Activated naive CD4-positive, alpha-beta T cell treated with anti-CD3 and anti-CD28 coated beads for 36 hours (primary cell): ENCODE results near the gene BCL11B. TPM values are rescaled to one million over a fixed set of nuclear protein-coding genes. Genes with fewer than 3 reads are reported as not detected.

Source experiments
- CTCF ChIA-PET: fragments of 350-600 bp; sonication (Branson Sonifier 250); formaldehyde crosslinking; loops from one replicate; lab custom pipeline; 2021; ENCODE audit warnings: antibody characterized with exemption; lab: Charles Lee
- DNase-seq: peaks from one replicate; pipeline ENCODE4 v3.0.0-alpha.2; 2020
- H3K27ac Mint-ChIP-seq: one replicate; pipeline ENCODE4 v1.8.0; 2021; ENCODE audit warnings: mild to moderate bottlenecking, mixed read lengths
- H3K27me3 Mint-ChIP-seq: one replicate; pipeline ENCODE4 v1.8.0; 2021; ENCODE audit warnings: low read depth, mixed read lengths
- H3K36me3 Mint-ChIP-seq: one replicate; pipeline ENCODE4 v1.8.0; 2021; ENCODE audit warnings: low read depth, mixed read lengths
- H3K4me1 Mint-ChIP-seq: one replicate; pipeline ENCODE4 v1.8.0; 2021; ENCODE audit warnings: low read depth, mixed read lengths
- H3K4me3 Mint-ChIP-seq: one replicate; pipeline ENCODE4 v1.8.0; 2021; ENCODE audit warnings: mild to moderate bottlenecking, moderate library complexity, mixed read lengths
- H3K9me3 Mint-ChIP-seq: one replicate; pipeline ENCODE4 v1.8.0; 2021; ENCODE audit warnings: mixed read lengths
- intact Hi-C: fragments of 100-400 bp; cut with micrococcal nuclease; formaldehyde crosslinking; loops from one replicate; pipeline ENCODE4 v1.15.1; 2023
- total RNA-seq, 2 experiments: library from RNA; stranded (reverse); gene quantifications; one replicate each; pipeline ENCODE4 v1.2.3, GENCODE V29; 2021

Gene BCL11B
- total RNA-seq, 2 experiments from 2014 or later, result 71.7 to 71.9 TPM

DNA sequence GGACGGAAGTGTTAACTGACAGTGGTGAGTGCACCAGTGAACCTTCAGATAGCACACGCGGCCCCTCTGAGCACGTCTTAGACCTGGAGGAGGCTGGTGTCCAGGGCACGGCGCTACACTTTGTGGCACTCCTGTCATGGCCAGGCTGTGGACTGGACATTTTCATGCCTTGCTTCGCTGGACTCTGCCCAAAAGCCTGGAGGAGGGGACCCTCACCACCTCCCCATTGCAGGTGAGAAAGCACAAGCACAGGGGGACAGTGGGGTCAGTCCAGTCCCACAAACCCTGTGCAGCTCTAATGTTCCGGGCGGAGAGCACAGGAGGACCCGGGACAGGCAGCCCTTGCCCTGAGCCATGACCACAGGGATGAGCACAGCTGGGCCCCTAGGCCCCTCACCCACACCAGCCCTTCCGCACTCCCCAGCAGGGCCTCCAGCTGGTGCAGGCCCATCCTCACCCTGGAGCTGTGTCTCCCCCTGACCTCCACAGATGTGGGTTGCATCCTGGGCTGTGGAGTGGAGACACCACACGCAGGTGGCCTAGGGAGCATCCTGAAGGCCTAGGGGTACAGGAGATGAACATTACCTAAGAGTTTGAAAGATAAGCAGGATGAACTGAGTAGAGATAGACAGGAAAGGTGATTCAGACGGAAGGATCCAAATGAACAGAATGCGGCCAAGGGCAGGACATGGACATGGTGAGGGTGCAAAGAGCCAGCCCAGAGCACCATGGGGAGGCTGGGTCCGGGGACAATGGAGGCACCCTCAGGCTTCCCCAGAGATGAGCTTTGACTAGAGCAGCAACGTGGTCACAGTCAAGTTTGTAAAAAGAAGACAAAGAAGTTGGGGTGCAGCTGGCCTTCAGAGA is 132.8 kb downstream of the BCL11B start:
- no peaks in the 10 kb centered on the region for H3K27me3 Mint-ChIP-seq
- H3K4me3 Mint-ChIP-seq, result no peak overlapping the region
- CTCF ChIA-PET, result no interaction called here
- H3K36me3 Mint-ChIP-seq, result no peaks in the 10 kb centered on the region
- DNase-seq, result no peak
- H3K9me3 Mint-ChIP-seq, result no peaks in the 10 kb centered on the region
- H3K4me1 Mint-ChIP-seq, result peaks cover 14% of the 10 kb centered on the region
- H3K27ac Mint-ChIP-seq, result no peak overlapping the region
- intact Hi-C loops, result no loop called here

- peak overlapping the region; percentile 31 for H3K4me3 Mint-ChIP-seq
- CTCF ChIA-PET, result no interaction called here
- H3K36me3 Mint-ChIP-seq, result no peaks in the 10 kb centered on the region
- no peaks in the 10 kb centered on the region for H3K27me3 Mint-ChIP-seq
- no peaks in the 10 kb centered on the region for H3K9me3 Mint-ChIP-seq
- H3K4me1 Mint-ChIP-seq, result peaks cover 14% of the 10 kb centered on the region
- intact Hi-C loops, result no loop called here
- no peak for DNase-seq
- no peak overlapping the region for H3K27ac Mint-ChIP-seq
Observed at GRCh38 chr14:99137913-99138571, 134.0 kb downstream of the BCL11B start.

DNA sequence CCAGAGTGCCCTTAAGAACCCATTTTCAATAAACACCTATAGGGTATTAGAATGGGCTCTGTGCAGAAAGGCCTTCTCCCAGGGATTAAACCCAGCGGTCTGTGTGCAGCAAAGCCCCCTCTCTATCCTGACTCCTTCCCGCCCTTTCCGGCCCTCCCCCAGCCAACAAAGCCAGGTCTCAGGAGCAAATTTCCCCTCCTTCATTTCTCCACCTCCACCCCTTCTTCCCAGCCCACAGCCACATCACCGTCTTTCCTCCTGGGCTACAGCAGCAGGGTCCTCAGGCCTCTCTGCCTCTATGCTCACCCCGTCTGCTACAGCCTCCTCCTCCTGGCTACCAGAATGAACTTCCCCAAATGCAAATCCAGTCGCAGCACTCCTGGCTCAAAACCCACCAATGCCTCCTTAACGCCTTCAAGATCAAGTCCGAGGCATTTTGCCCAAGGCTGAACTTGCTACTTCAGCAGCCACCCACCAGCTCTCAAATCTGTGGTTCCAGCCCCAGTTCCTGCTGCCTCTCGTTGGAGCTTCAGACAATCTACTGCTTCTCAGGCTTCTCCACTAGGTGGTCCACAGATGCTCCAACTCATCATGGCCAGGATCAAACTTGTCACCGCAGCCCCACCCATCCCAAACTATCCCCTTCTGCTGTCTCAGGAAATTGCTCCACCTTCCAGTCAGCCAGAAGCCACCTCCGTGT is 134.8 kb downstream of the BCL11B start:
- Mint-ChIP-seq H3K4me1 (peaks cover 14% of the 10 kb centered on the region), H3K36me3 (no peaks in the 10 kb centered on the region), H3K27me3 (no peaks in the 10 kb centered on the region), H3K9me3 (no peaks in the 10 kb centered on the region), H3K27ac (no peak overlapping the region), H3K4me3 (no peak overlapping the region)
- no peak for DNase-seq
- CTCF ChIA-PET, result no interaction called here
- intact Hi-C loops, result no loop called here

- intact Hi-C loops, result no loop called here
- Mint-ChIP-seq H3K27me3 (no peaks in the 10 kb centered on the region), H3K36me3 (no peaks in the 10 kb centered on the region), H3K4me1 (peaks cover 14% of the 10 kb centered on the region), H3K4me3 (no peak overlapping the region), H3K27ac (no peak overlapping the region), H3K9me3 (no peaks in the 10 kb centered on the region)
- CTCF ChIA-PET, result no interaction called here
- DNase-seq, result no peak
Observed at GRCh38 chr14:99136401-99136800, 135.6 kb downstream of the BCL11B start.

DNA sequence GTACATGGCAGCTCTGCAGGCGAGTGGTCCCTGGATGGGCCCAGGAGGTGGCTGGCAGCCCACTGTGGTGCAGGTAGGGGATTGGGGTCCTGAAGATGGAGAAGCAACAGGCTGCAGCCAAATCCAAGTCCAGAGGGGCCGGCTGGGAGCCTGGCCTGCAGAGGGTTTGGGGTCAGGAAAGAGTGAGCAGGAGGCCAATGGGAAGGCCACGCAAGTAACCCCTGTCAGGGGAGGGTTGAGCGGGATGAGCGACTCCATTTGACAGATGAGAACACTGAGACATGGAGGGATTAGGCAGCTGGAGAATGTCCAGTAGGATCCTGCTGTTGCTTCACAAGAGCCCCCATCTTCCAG is 136.0 kb downstream of the BCL11B start:
- no peaks in the 10 kb centered on the region for H3K27me3 Mint-ChIP-seq
- intact Hi-C loops, result no loop called here
- H3K4me3 Mint-ChIP-seq, result no peak overlapping the region
- no peak overlapping the region for H3K27ac Mint-ChIP-seq
- no peaks in the 10 kb centered on the region for H3K36me3 Mint-ChIP-seq
- CTCF ChIA-PET, result no interaction called here
- H3K9me3 Mint-ChIP-seq, result no peaks in the 10 kb centered on the region
- H3K4me1 Mint-ChIP-seq, result peaks cover 14% of the 10 kb centered on the region
- DNase-seq, result no peak

GRCh38 chr14:99134516-99135046 is 137.4 kb downstream of the BCL11B start:
- H3K4me3 Mint-ChIP-seq, result no peak overlapping the region
- intact Hi-C loops, result no loop called here
- H3K36me3 Mint-ChIP-seq, result no peaks in the 10 kb centered on the region
- no peak for DNase-seq
- no peaks in the 10 kb centered on the region for H3K9me3 Mint-ChIP-seq
- no peak overlapping the region for H3K27ac Mint-ChIP-seq
- peaks cover 18% of the 10 kb centered on the region for H3K4me1 Mint-ChIP-seq
- CTCF ChIA-PET, result interaction anchor here (1.1 kb wide), 1 partner anchor 131 kb away, joined by 3 read pairs; no protein-coding TSS in a partner anchor
- H3K27me3 Mint-ChIP-seq, result no peaks in the 10 kb centered on the region

- Mint-ChIP-seq H3K9me3 (no peaks in the 10 kb centered on the region), H3K4me1 (peaks cover 25% of the 10 kb centered on the region), H3K4me3 (no peak overlapping the region), H3K36me3 (no peaks in the 10 kb centered on the region), H3K27ac (no peak overlapping the region), H3K27me3 (no peaks in the 10 kb centered on the region)
- CTCF ChIA-PET, result no interaction called here
- DNase-seq, result no peak
- intact Hi-C loops, result no loop called here
Observed at GRCh38 chr14:99133636-99134515, 138.1 kb downstream of the BCL11B start.

DNA sequence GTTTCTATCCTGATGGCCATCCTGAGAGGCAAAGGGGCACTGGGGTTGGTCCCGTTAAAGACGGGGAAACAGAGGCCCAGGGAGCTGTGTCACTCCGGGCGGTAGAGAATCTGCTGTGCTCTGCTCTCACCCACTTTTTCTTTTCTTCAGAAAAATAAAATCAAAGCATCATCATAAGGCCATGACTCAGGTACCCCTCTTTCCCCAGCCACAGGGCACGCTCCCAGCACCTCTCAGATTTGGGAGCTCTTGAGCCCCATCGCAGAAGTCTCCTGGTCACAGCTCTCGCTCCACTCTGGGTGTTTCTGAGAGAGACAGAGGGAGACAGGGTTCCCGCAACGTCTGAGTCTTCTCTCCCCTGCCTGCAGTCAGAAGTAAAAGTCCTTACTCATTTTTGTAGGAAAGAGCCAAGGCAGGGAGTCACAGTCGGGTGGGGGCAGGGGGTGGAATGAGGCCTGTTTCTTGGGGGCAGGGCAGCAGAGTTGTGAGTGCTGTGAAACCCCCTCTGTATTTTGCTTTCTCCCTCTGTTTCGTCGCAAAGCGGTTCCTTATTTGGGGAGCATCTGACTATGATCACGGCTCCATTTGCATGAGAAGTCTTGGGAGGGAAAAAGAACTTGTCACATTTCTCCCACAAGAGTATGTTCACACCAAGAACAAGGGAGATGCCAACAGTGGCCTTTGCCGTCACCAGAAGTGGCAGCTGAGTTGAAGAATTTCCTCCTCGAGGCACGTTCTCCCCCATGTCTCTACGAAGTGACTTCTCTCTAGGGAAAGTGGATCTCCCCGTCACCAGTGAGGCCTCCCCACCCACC is 139.0 kb downstream of the BCL11B start:
- H3K36me3 Mint-ChIP-seq, result no peaks in the 10 kb centered on the region
- H3K4me1 Mint-ChIP-seq, result peaks cover 21% of the 10 kb centered on the region
- no peak overlapping the region for H3K27ac Mint-ChIP-seq
- DNase-seq, result no peak
- intact Hi-C loops, result no loop called here
- no peak overlapping the region for H3K4me3 Mint-ChIP-seq
- H3K9me3 Mint-ChIP-seq, result no peaks in the 10 kb centered on the region
- H3K27me3 Mint-ChIP-seq, result no peaks in the 10 kb centered on the region
- CTCF ChIA-PET, result no interaction called here

- no peaks in the 10 kb centered on the region for H3K9me3 Mint-ChIP-seq
- no peaks in the 10 kb centered on the region for H3K27me3 Mint-ChIP-seq
- no peak overlapping the region for H3K27ac Mint-ChIP-seq
- intact Hi-C loops, result no loop called here
- H3K4me1 Mint-ChIP-seq, result peaks cover 16% of the 10 kb centered on the region
- no peak for DNase-seq
- H3K36me3 Mint-ChIP-seq, result no peaks in the 10 kb centered on the region
- CTCF ChIA-PET, result interaction anchor here (0.5 kb wide), 1 partner anchor 584 kb away, joined by 3 read pairs; no protein-coding TSS in a partner anchor
- no peak overlapping the region for H3K4me3 Mint-ChIP-seq
Observed at GRCh38 chr14:99131632-99132271, 140.2 kb downstream of the BCL11B start.

- CTCF ChIA-PET, result no interaction called here
- intact Hi-C loops, result no loop called here
Observed at GRCh38 chr14:99129998-99130397, 142.0 kb downstream of the BCL11B start.

GRCh38 chr14:99129211-99129696 is 142.7 kb downstream of the BCL11B start:
- DNase-seq, result no peak
- CTCF ChIA-PET, result no interaction called here
- no peaks in the 10 kb centered on the region for H3K9me3 Mint-ChIP-seq

More at GRCh38 chr14:99129998-99130397, 142.0 kb downstream of the BCL11B start:
- no peak for DNase-seq
- no peak overlapping the region for H3K4me3 Mint-ChIP-seq
- H3K4me1 Mint-ChIP-seq, result peaks cover 19% of the 10 kb centered on the region
- no peak overlapping the region for H3K27ac Mint-ChIP-seq
- no peaks in the 10 kb centered on the region for H3K27me3 Mint-ChIP-seq
- no peaks in the 10 kb centered on the region for H3K36me3 Mint-ChIP-seq
- no peaks in the 10 kb centered on the region for H3K9me3 Mint-ChIP-seq

More at GRCh38 chr14:99129211-99129696, 142.7 kb downstream of the BCL11B start:
- Mint-ChIP-seq H3K27me3 (no peaks in the 10 kb centered on the region), H3K36me3 (no peaks in the 10 kb centered on the region), H3K4me1 (peaks cover 19% of the 10 kb centered on the region), H3K4me3 (no peak overlapping the region), H3K27ac (no peak overlapping the region)
- intact Hi-C loops, result no loop called here
